GM12878 (cell line): ENCODE measurements around the gene ARHGAP9.

Experiments used
- CBX3 ChIP-seq: fragments of 200-600 bp; sonication (generic); IDR thresholded peaks from 2 replicates; pipeline ENCODE4 v1.6.1; 2016; ENCODE audit warnings: low read depth, borderline replicate concordance
- CTCF ChIP-seq, 3 experiments: IDR thresholded peaks in 2 of 3; conservative IDR thresholded peaks in 1 of 3; 2 replicates each; pipeline ENCODE4 v1.5.1; 2011; ENCODE audit warnings: low read depth in 3 of 3, low read length in 3 of 3, mild to moderate bottlenecking in 3 of 3, control low read depth in 2 of 3, moderate library complexity in 2 of 3, inconsistent platforms in 1 of 3, mixed read lengths in 1 of 3; ENCODE audit not compliant: control insufficient read depth in 2 of 3, insufficient read depth in 1 of 3; ENCODE audit errors: extremely low read depth in 1 of 3
- EGR1 ChIP-seq, 2 experiments: IDR thresholded peaks; 1 replicate in 1 of 2; 2 replicates in 1 of 2; pipeline ENCODE4 v1.6.1; 2011 to 2012; ENCODE audit warnings: low read depth in 2 of 2, low read length in 2 of 2, borderline replicate concordance in 1 of 2, mild to moderate bottlenecking in 1 of 2, moderate library complexity in 1 of 2
- EZH2 ChIP-seq: IDR thresholded peaks from 2 replicates; pipeline ENCODE4 v1.6.1; 2012; ENCODE audit warnings: low read depth, mild to moderate bottlenecking, control low read depth, inconsistent platforms, low read length, borderline replicate concordance; ENCODE audit not compliant: control insufficient read depth
- POLR2A ChIP-seq: IDR thresholded peaks from 2 replicates; pipeline ENCODE4 v1.6.1; 2011; ENCODE audit warnings: low read depth, mild to moderate bottlenecking, low read length
- POLR2AphosphoS5 ChIP-seq: IDR thresholded peaks from 2 replicates; pipeline ENCODE4 v1.6.1; 2011; ENCODE audit warnings: mild to moderate bottlenecking, low read length, inconsistent platforms
- RFX5 ChIP-seq: IDR thresholded peaks from 2 replicates; pipeline ENCODE4 v1.6.1; 2011; ENCODE audit warnings: low read depth, low read length, improper control_type of control experiment
- SUPT20H ChIP-seq: IDR thresholded peaks from 2 replicates; pipeline ENCODE4 v1.6.1; 2011; ENCODE audit warnings: low read depth, mild to moderate bottlenecking, low read length, moderate library complexity, borderline replicate concordance; ENCODE audit not compliant: control insufficient read depth
- ZBTB40 ChIP-seq: fragments of 450-650 bp; IDR thresholded peaks from 2 replicates; pipeline ENCODE4 v1.6.1; 2016; ENCODE audit warnings: mild to moderate bottlenecking, moderate library complexity, borderline replicate concordance
- ZNF384 ChIP-seq: IDR thresholded peaks from 2 replicates; pipeline ENCODE4 v1.6.1; 2012; ENCODE audit warnings: low read depth, mild to moderate bottlenecking, low read length, improper control_type of control experiment, borderline replicate concordance
- TF ChIP-seq, protein P1 (sequence below): fragments of 150-350 bp; IDR thresholded peaks from 2 replicates; pipeline ENCODE4 v1.6.1; 2016; ENCODE audit warnings: low read depth, low read length

DNA sequence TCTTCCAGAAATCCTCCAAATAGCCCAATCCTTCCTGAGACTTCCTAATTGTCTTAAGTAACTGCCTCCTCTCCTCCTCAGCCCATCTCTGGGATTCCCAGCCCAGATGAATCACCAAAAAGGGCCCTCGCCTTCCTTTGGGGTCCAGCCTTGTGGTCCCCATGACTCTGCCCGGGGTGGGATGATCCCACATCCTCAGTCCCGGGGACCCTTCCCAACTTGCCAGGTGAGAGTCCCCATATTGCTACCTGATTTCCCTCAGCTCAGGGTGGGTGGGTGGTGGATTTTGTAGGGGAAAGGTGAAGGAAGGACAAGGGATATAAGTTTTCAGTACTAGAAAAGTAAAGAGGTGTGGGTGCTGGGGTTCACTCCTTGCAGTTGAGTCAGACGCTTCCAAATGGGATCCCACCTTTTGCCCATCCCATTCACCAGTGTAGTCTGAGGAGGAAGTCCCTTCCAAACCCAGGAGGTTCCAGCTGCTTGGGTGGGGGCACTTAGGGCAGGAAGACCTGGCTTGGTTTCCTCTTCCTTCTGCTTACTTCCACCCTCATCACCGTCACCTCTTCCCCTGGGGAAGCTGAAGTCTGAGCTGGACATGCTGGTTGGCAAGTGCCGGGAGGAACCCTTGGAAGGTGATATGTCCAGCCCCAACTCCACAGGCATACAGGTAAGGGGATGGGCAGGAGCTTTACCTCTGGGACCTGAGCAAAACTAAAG lies 14.5 kb downstream of the ARHGAP9 start:
- TF ChIP-seq ZBTB40, result no peak
- no peak for TF ChIP-seq CTCF (IDR thresholded peaks at IDR 0.05 in 2 of 3, conservative IDR thresholded peaks at IDR 0.05 in 1 of 3; ENCODE audit: control insufficient read depth in 2 of 3, extremely low read depth in 1 of 3, insufficient read depth in 1 of 3, low read depth in 3 of 3, low read length in 3 of 3)
- TF ChIP-seq POLR2A, result no peak
- no peak for TF ChIP-seq POLR2AphosphoS5
- no peak for TF ChIP-seq EZH2
- TF ChIP-seq RFX5, result no peak
- TF ChIP-seq SUPT20H, result no peak
- TF ChIP-seq, protein P1, sequence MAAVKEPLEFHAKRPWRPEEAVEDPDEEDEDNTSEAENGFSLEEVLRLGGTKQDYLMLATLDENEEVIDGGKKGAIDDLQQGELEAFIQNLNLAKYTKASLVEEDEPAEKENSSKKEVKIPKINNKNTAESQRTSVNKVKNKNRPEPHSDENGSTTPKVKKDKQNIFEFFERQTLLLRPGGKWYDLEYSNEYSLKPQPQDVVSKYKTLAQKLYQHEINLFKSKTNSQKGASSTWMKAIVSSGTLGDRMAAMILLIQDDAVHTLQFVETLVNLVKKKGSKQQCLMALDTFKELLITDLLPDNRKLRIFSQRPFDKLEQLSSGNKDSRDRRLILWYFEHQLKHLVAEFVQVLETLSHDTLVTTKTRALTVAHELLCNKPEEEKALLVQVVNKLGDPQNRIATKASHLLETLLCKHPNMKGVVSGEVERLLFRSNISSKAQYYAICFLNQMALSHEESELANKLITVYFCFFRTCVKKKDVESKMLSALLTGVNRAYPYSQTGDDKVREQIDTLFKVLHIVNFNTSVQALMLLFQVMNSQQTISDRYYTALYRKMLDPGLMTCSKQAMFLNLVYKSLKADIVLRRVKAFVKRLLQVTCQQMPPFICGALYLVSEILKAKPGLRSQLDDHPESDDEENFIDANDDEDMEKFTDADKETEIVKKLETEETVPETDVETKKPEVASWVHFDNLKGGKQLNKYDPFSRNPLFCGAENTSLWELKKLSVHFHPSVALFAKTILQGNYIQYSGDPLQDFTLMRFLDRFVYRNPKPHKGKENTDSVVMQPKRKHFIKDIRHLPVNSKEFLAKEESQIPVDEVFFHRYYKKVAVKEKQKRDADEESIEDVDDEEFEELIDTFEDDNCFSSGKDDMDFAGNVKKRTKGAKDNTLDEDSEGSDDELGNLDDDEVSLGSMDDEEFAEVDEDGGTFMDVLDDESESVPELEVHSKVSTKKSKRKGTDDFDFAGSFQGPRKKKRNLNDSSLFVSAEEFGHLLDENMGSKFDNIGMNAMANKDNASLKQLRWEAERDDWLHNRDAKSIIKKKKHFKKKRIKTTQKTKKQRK, result no peak
- TF ChIP-seq ZNF384, result no peak
- no peak for TF ChIP-seq EGR1 (IDR thresholded peaks at IDR 0.05; ENCODE audit: borderline replicate concordance in 1 of 2, low read depth in 2 of 2, low read length in 2 of 2)
- no peak for TF ChIP-seq CBX3
